Stimulated activated CD4-positive, alpha-beta T cell treated with anti-CD3 and anti-CD28 coated beads, Interleukin-12 subunit alpha, Interleukin-12 subunit beta, amount 100 ng/mL, for 48 hours (primary cell): ENCODE measurements around the gene COQ8B.
"Not testable (repeated sequence)": the region's sequence is repeated elsewhere in the genome, so short reads cannot be mapped to it uniquely, and the experiment has no call there.

Source experiments
- DNase-seq, 3 donors: peaks; one replicate each; pipeline ENCODE4 v3.0.0-alpha.2; 2020; ENCODE audit warnings: low read depth in 2 of 3, low spot score in 1 of 3

Gene COQ8B

DNA sequence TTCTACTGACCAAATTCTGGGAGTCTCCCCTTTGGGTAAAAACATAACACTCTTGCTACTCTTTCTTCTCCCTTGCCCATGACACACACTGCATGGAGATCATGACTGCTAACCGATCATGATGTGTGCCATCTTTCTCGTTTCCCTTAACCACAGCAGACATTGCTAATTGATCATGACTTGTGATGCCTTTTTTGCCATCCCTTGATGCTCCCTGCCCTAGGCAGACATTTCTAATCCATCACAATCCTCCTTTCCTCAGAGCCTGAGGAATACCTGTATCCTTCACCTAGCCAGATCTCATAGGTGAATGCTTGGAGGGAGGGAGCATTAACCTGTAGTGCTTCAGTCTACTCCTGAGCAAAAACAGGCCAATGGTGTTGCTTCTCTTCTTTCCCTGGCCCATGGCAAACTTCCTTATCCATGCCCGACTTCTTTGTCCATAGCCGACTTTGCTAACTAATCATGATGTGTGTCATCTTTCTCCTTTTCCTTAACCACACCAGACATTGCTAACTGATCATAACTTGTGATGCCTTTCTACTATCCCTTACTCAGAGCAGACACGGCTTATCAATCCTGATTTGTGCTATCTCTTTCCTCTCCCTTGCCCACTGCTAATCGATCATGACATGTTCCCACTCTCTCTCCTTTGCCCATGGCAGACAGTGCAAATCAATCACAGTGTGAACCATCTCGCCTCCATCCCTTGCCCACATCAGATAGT is 44.0 kb downstream of the COQ8B start:
- DNase-seq: no peak

DNA sequence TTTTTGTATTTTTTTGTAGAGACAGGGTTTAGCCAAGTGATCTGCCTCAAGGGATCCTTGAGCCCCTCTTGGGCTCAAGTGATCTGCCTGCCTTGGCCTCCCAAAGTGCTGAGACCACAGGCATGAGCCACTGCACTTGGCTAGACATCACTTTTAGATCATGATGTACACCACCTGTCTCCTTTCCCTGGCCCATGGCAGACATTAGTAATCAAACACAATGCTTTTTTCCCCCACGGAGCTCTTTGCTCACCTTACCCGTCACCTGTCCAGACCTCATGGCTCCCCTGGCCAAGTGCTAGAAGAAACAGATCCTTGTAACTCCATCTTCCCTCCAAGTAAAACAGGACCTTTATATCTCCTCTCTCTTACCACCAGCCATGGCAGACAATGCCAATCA is 44.6 kb downstream of the COQ8B start:
- no peak for DNase-seq

DNA sequence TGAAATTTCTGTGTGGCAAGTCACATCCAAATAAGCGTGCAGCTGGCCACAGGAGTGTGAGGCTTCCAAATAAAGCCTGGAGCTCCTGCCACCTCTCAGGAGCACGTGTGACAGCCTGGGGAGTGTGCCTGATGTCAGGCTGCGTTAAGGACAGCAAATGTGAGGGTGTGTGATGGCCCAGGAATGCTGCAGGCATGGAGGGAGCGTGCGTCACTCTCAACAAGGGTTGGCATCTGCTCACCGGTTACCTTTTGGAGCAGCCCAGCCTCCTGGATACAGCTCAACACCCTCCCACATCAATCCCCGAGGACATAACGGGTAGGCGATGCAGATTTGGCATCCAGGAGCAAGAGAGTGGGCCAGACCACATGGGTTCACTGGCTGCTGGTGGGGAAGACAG is 45.3 kb downstream of the COQ8B start:
- DNase-seq: no peak

DNA sequence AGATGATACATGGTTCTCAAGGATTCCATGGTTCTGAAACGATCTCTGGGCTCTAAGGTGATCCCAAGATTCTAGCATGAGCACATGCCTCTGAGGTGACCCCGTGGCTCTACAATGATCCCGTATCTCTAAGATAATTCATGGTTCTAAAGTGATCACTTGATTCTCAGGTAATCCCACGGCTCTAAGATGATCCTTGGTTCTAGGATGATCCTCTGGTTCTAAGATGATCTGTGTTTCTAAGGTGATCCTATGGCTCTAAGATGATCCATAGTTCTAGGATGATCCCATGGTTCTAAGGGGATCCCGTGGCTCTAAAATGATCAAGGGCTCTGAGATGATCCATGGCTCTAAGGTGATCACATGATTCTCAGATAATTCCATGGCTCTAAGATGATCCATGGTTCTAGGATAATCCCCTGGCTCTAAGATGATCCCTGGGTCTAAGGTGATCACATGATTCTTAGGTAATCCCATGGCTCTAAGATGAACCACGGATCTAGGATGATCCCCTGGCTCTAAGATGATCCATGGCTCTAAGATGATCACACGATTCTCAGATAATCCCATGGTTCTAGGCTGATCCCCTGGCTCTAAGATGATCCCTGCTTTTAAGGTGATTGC is 47.6 kb downstream of the COQ8B start:
- DNase-seq: no peak

DNA sequence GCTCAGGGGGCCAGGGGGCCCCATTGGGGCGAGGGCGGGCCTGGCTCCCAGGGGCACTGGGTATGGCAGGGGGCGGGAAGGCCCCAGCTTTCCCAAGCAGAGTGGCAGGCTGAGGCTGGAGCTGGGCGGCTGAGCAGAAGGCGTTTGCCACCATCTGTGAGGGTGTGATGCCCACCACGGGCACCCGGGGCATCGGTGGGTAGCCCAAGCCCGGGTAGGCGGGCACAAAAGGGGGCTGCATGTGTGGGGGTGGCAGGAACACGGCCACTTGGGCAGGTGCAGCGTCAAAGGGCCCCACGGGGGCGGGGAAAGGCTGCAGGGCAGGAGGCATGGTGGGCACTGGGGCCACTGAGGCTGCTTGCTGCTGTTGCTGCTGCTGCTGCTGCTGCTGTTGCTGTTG is 49.1 kb downstream of the COQ8B start:
- no peak for DNase-seq

DNA sequence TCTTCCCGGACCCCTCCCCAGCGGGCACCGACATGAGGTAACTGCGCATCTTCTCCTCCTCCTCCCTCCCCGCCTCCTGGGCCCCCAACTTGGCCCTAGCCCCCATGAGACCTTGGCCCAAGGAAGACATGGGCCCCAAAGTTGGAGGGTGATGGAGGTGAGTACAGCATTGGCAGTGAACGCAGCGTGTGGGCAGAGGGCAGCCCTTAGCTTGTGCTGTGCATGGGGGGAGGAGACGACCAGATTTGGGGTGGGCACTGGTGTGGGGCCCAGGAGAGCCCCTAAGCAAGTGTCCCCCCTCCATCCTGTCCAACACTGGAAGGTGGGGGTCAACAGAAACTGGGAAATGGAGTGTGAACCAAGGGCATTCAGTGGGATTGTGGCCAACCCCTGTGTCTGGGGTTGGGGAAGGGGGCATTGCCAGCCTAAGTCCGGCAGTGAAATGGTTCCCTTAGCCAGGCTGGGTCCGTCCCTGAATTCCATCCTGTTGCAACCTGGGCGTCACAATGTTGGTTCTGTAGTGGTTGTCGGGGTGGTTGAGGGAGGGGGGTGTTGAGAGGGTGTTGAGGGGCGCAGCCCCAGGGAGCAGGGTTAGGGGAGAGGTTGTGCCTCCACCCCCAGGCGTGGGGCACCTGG is 49.8 kb downstream of the COQ8B start:
- DNase-seq: no peak

DNA sequence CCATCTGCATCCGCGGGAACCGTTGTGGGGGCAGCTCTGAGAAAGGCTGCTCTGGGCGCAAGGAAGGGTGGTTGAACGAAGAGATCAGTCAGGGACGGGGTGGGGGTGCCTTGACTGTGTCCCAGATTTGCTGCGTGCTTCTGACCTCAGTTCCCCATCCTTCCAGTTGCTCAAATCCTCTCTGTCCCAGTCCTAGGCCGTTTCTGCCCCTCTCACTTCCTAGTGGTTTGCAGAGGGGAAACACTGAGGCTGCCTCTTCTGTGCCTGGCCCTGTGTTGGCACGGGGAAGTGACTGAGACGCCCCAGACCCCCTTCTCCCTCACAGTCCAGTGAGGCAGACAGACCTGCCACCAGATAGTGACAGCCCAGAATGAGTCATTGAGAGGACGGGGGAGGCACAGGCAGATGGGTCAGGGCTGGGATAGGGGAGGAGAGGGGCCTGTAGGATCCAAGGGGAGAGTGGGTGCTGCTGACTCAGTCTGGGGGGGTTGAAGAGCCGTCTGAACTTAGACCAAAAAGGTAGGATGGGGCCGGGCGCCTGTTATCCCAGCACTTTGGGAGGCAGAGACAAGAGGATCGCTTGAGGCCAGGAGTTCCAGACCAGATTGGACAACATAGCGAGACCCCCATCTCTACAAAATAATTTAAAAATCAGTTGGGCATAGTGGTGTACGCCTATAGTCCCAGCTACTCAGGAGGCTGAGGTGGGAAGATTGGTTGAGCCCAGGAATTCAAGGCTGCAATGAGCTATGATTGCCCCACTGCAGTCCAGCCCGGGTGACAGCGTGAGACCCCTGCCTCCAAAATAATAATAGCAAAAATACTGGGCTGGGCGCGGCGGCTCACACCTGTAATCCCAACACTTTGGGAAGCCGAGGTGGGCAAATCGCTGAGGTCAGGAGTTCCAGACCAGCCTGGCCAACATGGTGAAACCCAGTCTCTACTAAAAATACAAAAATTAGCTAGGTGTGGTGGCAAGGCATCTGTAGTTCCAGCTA is 52.7 kb downstream of the COQ8B start:
- peak in 1 of 3 donors; percentile 14 for DNase-seq

DNA sequence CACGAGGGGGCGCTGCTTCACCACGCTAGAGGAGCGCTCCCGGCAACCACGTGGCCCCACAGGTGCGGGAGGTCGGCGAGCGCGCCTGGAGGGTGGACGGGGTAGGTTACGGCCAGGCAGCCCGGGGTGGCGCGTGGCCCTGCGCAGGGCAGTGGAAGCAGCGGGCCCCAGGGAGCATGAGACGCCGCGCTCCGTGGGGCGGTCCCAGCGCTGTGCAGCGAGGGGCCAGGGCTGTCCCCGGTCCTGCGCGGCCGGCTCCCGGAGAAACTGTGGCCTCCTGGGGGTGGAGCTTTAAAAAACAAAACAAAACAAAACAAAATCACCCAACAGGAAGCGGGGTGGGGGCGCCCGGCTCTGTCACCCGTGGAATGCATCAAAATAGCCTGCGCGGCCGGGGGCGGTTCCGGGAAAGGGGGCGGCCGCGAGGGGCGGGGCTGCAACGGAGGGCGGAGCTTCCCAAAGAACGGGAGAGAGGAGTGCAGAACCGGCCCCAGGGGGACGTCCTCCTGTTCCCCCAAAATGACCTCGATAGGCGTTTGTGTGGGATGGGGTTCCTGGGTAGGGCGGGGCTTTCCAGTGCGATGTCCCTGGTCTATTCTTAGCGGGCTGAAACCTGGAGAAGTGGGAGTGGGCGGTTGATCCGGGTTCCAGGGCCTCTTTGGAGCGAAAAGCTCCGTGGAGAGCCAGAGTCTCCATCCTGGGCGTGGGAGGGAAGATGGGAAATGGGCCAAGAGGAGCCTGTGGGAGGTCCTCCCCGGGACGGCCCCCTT is 53.6 kb downstream of the COQ8B start:
- DNase-seq: peak; percentile 84 to 92 (median 88)

DNA sequence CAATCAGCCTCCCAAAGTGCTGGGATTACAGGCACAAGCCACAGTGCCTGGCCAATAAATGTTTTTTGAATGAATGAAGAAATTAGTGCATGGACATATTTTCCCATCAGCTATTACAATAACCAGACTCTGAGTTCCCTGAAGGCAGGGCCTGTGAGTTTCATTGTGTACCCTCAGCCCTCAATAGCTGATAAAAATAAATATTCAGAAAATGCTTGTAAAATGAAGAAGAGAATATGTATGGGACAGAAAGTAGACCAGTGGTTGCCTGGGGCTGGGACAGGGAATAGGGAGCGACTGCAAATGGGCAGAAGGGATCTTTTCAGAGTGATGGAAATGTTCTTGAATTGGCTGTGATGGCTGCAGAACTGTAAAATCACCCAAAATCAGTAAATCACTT is 55.1 kb downstream of the COQ8B start:
- DNase-seq: no peak

DNA sequence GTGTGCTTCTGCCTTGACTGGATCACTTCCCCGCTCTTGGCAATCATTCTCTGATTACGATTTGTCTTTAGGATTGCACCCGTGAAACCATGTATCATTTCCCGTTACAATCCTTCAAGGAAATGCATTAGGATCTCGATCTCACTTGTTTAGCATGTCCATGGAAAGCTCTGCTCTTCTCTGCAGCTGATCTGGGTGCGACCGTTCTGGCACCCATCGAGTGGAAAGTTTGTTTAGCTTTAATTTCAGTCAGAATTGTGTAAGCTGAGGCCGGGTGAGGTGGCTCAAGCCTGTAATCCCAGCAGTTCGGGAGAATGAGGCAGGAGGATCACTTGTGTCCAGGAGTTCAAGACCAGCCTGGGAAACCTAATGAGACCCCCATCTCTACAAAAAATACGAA is 57.1 kb downstream of the COQ8B start:
- no peak for DNase-seq

DNA sequence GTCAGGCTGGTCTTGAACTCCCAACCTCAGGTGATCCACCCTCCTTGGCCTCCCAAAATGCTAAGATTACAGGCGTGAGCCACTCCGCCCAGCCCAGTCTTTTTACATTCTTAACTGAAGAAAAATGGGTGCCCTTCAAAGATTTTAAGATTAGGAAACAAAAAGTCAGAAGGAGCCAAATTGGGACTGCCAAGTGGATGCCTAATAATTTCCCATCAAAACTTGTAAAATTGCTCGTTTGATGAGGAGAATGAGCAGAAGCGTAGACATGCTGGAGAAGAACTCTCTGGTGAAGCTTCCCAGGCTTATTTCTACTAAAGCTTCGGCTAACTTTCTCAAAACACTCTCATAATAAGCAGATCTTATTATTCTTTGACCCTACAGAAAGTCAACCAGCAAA is 57.6 kb downstream of the COQ8B start:
- no peak for DNase-seq

DNA sequence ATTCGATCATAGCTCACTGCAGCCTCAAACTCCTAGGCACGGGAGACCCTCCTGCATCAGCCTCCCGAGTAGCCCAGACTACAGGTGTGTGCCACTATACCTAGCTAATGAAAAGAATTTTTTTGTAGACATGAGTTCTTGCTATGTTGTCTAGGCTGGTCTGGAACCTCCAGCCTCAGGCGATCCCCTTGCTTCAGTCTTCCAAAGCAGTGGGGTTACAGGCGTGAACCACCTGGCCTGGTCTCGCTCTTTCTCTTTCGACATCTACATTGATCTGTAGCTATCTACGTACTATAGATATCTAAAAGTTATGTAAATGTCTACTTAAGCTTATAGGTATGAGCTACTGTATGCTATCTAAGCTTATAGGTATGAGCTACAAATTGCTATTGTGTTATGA is 58.7 kb downstream of the COQ8B start:
- DNase-seq: no peak

DNA sequence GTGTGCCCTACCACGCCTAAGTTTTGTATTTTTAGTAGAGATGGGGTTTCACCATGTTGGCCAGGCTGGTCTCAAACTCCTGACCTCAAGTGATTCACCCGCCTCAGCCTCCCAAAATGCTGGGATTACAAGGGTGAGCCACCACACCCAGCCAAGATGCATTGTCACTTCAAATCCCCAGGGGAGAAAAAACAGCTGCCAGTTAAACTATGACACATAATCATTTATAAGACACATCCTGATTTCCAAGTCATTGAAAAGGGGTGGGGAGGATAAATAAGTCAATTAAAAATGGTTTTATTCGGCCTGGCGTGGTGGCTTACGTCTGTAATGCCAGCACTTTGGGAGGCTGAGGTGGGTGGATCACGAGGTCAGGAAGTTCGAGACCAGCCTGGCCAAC is 61.0 kb downstream of the COQ8B start:
- DNase-seq: not testable (repeated sequence)

DNA sequence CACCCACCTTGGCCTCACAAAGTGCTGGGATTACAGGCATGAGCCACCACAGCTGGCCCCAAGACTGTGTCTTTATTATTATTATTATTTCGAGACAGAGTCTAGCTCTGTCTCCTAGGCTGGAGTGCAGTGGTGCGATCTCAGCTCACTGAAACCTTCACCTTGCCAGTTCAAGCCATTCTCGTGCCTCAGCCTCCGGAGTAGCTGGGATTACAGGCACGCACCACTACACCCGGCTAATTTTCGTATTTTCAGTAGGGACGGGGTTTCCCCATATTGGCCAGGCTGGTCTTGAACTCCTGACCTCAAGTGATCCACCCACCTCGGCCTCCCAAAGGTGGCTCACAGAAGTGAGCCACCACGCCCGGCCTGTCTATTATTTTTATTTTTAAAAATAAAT is 64.4 kb downstream of the COQ8B start:
- DNase-seq: not testable (repeated sequence)

DNA sequence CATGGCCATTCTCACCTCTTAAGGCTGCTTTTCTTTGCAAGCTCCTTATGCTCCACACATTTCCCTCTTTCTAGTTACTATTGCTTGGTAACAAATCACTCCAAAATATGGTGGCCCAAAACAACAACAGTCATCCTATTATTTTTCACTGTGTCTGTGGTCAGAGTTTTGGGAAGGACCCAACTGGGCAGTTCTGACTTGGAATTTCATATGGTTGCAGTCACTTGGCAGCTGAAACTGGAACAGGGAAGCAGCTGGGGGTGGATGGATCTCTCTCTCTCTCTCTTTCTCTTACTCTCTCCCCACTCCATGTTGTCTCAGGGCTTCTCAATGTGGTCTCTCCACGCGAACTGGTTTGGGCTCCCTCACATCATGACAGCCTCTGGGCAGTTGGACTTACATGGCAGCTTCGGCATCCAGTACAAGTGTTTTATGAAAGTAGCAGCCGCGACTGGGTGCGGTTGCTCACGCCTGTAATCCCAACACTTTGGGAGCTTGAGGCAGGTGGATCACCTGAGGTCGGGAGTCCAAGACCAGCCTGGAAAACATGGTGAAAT is 65.9 kb downstream of the COQ8B start:
- no peak for DNase-seq

DNA sequence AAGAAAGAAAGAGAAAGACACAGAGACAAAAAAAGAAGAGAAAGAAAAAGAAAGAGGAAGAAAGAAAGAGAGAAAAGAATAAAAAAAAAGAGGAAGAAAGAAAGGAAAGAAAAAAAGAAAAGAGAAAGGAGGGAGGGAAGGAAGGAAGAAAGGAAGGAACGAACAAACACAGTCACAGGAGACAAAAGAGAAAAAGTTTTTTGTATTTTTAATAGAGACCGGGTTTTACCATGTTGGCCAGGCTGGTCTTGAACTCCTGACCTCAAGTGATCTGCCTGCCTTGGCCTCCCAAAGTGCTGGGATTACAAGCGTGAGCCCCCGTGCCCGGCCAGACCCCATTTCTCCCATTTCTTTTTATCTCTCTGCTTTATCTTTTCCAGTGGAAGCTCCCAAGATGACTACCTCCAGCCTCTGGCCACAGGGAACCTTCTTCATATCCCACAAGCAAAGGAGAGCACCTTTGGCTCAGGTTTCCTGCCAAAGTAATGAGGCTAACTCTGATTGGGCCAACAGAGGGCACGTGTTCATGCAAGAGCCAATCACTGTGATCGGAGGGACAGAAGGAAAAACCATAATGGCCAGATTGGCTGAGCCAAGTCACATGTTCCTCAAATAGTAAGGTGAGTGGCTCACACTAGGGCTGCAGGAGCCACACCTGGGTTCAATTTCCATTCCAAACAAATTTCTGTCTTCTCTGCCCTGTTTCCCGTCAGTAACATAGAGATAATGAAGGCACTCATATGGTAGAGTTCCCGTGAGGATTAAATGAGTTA is 66.6 kb downstream of the COQ8B start:
- not testable (repeated sequence) for DNase-seq

DNA sequence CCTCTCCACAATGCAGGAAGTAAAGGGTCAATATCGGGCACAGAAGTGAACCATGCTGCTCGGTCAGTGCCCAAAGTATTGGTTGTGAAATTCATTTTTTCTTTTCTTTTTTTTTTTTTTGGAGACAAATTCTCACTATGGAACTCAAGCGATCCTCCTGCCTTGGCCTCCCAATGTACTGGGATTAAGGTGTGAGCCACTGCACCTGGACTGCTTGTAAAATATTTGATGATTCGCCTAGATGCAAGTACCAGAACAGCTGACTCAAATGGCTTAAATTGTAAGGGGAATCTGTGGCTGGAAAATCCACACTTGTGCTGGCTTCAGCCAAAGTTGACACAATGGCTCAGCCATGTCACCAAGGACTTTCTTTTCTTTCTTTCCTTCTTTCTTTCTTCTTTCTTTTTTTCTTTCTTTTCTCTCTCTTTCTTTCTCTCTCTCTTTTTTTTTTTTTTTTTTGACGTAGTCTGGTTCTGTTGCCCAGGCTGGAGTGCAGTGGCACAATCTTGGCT is 69.9 kb downstream of the COQ8B start:
- no peak for DNase-seq

DNA sequence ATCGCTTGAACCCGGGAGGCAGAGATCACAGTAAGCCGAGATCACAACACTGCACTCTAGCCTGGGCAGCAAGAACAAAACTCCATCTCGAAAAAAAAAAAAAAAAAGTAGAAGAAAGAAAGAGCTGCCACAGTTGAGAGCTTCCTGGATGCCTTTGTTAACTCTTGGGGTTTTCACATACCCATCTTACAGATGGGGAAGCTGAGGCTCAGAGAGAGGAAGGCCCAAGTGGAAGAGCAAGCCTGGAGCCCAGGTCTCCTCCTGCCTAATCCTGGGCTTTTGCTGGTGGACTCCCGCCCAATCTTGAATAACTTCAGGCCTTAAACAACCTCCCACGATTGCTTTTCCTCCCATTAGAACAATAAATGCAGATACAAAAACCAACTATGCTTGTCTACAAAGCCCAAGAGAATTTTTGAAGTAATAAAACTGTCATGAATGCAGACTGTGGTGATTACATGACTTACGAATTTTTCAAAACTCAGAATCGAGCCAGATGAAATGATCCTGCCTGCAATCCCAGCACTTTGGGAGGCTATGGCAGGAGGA is 73.9 kb downstream of the COQ8B start:
- DNase-seq: no peak
